Activated gamma-delta T cell (primary cell): ENCODE data around the gene RNF144A.

Source experiments
- DNase-seq: peaks from one replicate; lab custom pipeline; 2025; lab: John Stamatoyannopoulos, UW

RNF144A gene

GRCh38 chr2:7007846-7008741 is 90.9 kb downstream of the RNF144A start:
- DNase-seq: no peak

- DNase-seq: no peak
Observed at GRCh38 chr2:7009207-7009911, 92.1 kb downstream of the RNF144A start.

- DNase-seq: no peak
Observed at GRCh38 chr2:7010391-7011054, 93.3 kb downstream of the RNF144A start.

- DNase-seq: no peak
Observed at GRCh38 chr2:7011356-7012083, 94.3 kb downstream of the RNF144A start.

GRCh38 chr2:7012141-7012764 is 95.0 kb downstream of the RNF144A start:
- DNase-seq: no peak

- DNase-seq: no peak
Observed at GRCh38 chr2:7013471-7014160, 96.4 kb downstream of the RNF144A start.

GRCh38 chr2:7014174-7014640 is 97.0 kb downstream of the RNF144A start:
- DNase-seq: no peak

GRCh38 chr2:7015007-7015950 is 98.1 kb downstream of the RNF144A start:
- DNase-seq: no peak

- DNase-seq: no peak
Observed at GRCh38 chr2:7016148-7016547, 98.9 kb downstream of the RNF144A start.

- DNase-seq: no peak
Observed at GRCh38 chr2:7016601-7017211, 99.5 kb downstream of the RNF144A start.

- DNase-seq: no peak
Observed at GRCh38 chr2:7017671-7018281, 100.6 kb downstream of the RNF144A start.

GRCh38 chr2:7018282-7018701 is 101.1 kb downstream of the RNF144A start:
- DNase-seq: no peak

- DNase-seq: no peak
Observed at GRCh38 chr2:7018767-7019166, 101.6 kb downstream of the RNF144A start.

- DNase-seq: no peak
Observed at GRCh38 chr2:7019191-7019590, 102.0 kb downstream of the RNF144A start.

GRCh38 chr2:7020059-7020458 is 102.8 kb downstream of the RNF144A start:
- DNase-seq: no peak

- DNase-seq: no peak
Observed at GRCh38 chr2:7020468-7020867, 103.3 kb downstream of the RNF144A start.

- DNase-seq: no peak
Observed at GRCh38 chr2:7020939-7021470, 103.8 kb downstream of the RNF144A start.
